GM10847 (cell line): Measurements from ENCODE around the gene DLG4.

Experiments used
- POLR2A ChIP-seq: IDR thresholded peaks from 2 replicates; pipeline ENCODE4 v1.6.1; 2011; ENCODE audit not compliant: insufficient read length; ENCODE audit errors: extremely low read depth

Gene DLG4

GRCh38 chr17:7219812-7220592 is at the start of gene DLG4, which contains the start of gene ACADVL:
Gene DLG4, minus strand, starts transcription at chr17:7219836.
Gene ACADVL, plus strand, starts transcription at chr17:7219938. Its CDS starts 47 bp downstream, at chr17:7219985.
- peak; percentile 61 for TF ChIP-seq POLR2A

DNA sequence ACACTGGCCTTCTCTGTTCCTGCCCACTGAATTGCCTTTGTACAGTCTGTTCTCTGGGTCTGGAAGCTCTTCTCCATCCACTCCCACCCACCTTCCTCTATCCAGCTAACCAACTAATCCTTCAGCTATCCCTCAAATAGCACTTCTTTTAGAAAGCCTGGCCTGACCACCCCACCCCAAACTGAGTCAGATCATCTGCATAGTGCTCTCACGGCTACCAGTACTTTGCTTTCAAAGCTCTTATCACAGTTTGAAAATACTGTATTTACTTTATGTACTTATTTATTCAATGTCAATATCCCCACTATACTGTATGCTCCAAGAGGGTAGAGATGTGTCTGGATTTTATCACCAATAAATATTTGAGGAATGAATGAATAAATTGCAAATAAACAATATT is 47.1 kb upstream of the DLG4 start:
- TF ChIP-seq POLR2A, result no peak

DNA sequence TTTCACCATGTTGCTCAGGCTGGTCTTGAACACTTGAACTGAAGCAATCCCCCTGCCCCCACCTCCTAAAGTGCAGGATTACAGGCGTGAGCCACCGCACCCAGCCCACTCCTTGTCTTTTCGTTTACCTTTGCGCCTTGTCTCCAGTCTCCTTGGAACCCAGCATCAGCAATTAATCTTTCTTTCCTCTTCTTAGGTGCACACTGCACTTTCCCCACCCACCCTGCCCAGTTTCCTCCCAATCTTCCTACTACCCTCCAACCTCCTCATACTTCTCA is 44.1 kb upstream of the DLG4 start:
- TF ChIP-seq POLR2A, result no peak

DNA sequence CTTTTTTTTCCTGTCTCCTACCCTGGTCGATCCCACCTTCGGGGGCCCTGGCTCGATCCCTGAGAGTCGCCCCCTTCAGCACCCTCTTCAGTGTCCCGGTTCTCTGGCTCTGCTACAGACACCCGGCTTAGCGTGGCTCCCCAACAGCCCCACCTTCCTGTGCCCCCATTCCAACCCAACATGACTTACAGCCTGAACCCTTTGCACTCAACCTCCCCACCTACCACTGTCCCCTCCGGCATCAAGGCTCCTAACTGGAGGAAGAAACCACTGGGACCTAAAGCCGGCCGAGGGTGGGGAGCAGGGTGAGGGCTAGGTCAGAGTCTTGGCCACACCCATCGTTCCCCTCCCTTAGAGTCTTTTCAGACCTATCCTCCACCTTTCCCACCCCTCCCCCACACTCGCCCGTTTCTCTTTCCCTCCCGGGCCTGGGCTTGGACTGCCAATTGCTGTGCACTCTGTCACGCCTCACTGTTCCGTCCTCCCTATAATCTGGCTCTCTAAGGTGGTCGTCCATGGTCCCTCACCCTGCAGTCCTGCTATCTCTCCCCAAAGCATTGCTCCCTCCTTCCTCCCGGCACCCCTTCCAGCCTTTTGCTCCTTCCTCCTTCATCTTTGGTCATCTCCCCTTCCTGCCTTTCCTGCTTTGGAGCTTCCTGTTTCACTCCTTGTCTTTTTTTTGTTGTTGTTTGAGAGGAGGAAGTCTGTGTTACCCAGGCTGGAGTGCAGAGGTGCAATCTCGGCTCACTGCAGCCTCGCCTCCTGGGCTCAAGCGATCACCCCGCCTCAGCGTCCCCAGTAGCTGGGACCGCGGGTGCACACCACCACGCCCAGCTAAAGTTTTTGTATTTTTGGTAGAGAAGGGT is 43.5 kb upstream of the DLG4 start:
- TF ChIP-seq POLR2A, result no peak

GRCh38 chr17:7262192-7262934 is 42.7 kb upstream of the DLG4 start, which contains the start of gene CLDN7:
Gene CLDN7, minus strand, starts transcription at chr17:7262478. Its CDS starts 435 bp downstream, at chr17:7262043.
- no peak for TF ChIP-seq POLR2A

GRCh38 chr17:7261379-7262191 is 41.9 kb upstream of the DLG4 start:
- TF ChIP-seq POLR2A, result no peak

GRCh38 chr17:7260651-7261378 is 41.2 kb upstream of the DLG4 start:
- no peak for TF ChIP-seq POLR2A

GRCh38 chr17:7260151-7260550 is 40.5 kb upstream of the DLG4 start:
- no peak for TF ChIP-seq POLR2A

DNA sequence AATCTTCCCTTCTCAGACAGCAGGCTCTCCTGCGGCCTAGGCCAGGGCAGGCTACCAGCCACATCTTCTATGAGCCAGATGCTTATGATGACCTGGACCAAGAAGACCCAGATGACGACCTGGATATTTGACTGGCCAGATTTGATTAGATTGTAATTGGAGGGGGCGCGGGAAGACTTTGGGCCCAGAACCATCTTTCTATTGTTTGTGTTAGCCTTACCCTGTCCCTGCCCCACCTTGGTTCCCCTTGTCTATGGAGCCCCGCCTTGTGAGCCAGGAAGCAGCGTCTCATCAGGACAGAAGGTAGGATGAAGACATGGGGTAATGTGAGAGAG is 39.9 kb upstream of the DLG4 start:
- no peak for TF ChIP-seq POLR2A

DNA sequence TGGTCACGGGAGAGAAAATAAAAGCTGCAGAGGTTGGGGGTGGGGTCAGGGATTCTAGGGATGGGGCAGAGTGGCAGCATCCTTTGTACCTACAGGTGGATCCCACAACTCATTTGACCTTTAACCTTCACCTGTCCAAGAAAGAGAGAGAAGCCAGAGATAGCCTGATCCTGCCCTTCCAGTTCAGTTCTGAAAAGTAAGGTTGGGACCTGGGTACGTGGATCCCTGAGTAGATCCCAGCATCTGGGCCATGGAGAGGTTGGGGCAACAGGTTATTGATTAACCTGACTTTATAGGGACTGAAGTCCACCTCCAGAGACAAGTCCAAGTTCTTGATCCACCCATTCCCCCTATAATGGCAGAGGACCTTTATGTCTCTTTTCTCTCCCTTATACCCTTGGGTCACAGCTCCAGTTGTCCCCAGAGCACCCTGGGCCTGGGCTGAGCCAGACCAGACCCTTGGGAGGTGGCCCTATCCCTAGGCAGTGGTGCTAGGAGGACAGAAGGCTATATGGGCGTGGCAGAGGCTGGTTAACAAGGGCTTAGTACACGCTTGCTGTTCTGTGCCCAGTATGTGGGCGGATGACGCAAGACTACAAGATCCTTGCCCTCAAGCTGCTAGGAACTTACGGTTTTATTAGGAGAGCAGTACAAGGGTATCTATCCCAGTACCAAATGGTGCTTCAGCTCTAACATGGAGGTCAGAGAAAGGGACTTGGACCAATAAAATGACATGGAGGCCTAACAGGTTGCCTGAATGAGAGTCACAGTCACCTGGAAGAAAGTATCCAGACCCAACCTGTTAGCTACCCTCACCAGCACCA is 39.3 kb upstream of the DLG4 start:
- no peak for TF ChIP-seq POLR2A

- no peak for TF ChIP-seq POLR2A
Measured at GRCh38 chr17:7256766-7257456, 37.3 kb upstream of the DLG4 start.

DNA sequence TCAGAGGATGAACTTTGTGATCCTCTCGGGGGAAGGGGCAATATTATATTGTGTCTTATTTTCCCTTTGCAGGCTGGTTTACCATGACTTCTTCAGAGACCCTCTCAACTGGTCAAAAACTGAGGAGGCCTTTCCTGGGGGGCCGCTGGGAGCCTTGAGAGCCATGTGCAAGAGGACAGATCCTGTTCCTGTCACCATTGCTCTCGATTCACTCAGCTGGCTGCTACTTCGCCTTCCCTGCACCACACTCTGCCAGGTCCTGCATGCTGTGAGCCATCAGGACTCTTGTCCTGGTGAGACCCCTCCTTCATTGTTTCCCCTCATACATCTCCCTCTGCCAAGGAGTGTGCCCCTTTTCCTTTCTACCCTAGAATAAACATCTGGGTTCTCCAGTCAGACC is 34.9 kb upstream of the DLG4 start:
- TF ChIP-seq POLR2A, result no peak

- no peak for TF ChIP-seq POLR2A
Measured at GRCh38 chr17:7253082-7253481, 33.4 kb upstream of the DLG4 start.
